EH (cell line): ENCODE measurements around the gene ESPNL.
"Not testable (repeated sequence)": the region's sequence is repeated elsewhere in the genome, so short reads cannot be mapped to it uniquely, and the experiment has no call there.

Experiments
- DNase-seq: peaks from one replicate; pipeline ENCODE4 v3.0.0-alpha.2; 2015; ENCODE audit warnings: low read depth

Gene ESPNL

DNA sequence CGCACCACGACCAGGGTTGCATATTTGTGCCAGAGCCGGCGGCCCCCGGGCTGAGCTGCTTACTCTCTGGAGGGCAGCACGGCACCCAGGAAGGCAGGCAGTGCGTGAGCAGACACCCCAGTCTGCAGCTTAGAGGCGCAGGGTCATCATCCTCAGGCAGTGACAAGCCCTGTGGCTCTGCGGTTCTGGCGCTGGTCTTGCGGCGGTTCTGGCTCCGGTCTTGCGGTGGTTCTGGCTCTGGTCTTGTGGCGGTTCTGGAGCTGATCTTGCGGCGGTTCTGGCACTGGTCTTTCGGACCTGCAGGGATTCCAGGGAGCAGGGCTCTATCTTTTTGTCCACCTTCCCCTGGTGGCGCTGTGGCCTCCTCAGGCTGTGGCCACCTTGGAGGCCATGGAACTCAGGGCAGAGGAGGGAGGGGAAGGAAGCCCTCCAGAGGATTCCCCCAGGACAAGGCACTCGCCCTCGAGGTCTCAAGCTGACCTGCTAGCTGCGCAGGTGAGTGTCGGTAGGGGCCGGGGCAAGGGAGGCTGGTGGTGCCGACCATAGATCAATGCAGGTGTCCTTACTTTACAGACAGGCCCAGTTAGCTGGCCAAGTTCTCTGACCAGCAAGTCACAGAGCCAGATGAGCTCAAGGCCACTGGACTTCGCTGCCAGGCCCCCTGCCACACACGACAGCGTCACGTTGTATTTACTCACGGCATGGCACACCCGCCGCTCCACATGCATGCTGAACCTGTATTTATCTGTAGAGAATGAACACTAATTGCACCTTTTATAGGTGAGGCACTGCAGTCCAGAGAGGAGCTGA is 14.9 kb downstream of the ESPNL start:
- DNase-seq, result no peak

DNA sequence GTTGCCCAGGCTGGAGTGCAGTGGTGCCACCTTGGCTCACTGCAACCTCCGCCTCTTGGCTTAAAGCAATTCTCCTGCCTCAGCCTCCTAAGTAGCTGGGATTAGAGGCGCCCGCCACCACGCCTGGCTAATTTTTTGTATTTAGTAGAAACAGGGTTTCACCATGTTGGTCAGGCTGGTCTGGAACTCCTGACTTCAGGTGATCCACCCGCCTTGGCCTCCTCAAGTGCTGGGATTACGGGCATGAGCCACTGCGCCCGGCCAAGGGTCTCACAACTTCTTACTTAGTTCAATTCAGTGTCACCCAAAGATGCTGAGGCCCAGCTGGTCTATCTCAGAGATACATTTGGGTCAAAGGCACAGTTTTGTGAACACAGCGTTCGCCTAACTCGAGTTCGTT is 15.6 kb downstream of the ESPNL start:
- DNase-seq, result not testable (repeated sequence)

DNA sequence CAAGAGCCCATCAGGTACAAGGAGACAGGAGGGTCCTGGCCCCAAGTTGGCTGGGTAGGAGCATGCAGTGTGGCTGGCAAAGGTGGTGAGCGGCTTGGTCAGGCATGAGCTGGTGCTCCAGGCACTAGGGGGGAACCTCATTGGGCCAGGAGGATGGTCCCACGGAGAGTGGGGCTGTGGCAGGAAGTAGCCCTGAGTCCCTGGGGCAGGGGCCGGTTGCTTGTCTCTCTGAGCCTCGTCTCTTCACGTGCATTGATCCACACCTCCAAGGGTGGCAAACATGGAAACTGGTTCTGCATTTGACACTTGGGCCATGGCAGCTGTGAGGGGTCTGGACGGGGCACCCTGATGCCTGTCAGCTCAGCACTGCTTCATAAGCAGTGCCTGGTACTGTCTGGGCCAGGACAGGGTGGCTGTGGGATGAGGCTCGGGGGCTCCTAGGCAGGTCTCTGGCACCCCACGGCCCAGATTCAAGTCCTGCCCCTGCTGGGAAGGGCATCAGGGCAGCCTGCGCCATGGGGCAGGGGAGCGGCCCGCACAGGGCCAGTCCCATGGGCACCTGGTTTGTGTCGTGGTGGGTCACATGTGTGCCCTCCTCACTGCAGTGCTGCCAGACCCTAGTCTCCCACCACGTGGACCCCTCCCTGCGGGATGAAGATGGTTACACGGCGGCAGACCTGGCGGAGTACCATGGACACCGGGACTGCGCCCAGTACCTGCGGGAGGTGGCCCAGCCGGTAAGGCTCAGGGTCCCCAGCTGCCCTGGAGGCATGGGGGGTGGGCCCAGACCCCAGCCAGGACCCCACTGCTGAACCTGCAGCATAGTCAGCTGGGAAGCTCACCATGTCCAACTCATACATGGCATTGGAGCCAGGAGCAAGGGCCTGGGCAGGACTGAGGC is 16.4 kb downstream of the ESPNL start:
- no peak for DNase-seq

DNA sequence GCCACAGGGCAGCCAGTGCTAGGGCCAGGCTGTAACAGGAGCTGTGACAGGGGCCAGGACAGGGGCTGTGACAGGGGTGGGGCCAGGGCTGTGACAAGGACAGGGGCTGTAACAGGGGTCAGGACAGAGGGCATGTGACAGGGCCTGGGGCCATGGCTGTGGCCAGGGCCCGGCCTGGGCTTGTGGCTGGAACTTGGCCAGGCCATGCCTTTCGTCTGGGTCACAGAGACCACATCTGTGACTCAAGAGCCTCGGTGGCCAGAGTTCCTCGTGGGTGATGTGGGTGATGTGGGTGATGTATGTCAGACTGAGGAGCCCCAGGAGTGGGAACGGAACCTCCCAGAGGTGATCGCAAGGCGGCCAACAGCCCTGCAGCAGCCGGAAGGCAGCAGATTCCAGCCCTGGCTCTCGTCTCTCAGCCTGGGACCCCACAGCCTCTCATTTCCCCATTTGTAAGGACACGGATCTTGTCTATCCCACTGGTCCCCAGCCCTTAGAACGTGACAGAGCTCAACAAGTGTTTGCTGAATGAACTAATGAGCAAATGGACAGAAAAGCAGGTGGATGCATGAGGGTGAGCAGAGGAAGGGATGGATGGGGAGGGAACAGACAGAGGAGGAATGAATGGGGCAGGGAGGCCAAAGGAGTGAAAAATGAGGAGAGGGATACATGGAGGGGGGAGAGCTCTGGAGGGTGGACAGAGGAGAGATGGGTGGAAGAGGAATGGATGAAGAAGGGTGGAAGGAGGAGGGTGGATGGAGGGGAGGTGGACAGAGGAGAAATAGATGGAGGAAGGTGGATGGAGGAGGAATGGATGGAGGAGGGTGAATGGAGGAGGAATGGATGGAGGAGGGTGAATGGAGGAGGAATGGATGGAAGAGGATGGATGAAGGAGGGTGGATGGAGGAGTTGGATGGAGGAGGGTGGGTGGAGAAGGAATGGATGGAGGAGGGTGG is 17.3 kb downstream of the ESPNL start:
- peak; percentile 86 for DNase-seq

DNA sequence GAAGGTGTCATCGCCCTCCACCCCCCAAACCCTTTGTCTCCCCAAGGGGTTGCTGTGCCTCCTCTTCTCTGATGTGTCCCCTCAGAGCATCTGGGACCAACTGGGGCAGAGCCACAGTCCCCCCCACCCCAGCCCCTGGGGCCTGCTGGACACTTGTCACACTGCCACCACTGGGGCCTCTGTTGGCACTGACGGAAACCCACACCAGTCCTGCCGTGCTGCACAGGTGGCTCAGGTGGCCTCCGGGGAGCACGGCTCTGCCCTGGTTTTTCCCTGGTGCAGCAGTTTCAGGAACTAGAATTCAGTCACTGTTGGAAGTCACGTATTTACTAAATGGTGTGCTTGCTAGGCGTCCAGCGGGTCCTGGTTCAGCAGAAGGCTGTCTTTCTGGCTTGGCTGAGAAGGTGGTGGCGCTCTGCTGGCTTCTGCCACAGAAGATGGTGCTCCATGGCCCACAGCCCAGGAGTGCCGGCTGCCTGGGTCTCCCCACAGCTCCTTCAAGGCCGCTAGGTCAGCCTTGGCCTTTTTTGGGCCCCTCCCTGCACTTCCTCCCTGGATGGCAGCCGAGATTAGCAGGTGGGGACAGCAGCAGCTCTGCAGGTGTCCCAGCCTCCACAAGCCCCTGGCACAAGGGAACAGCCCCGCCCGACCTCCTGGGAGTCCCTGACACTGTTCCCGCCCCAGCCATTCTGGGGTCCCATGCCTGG is 19.8 kb downstream of the ESPNL start:
- no peak for DNase-seq

DNA sequence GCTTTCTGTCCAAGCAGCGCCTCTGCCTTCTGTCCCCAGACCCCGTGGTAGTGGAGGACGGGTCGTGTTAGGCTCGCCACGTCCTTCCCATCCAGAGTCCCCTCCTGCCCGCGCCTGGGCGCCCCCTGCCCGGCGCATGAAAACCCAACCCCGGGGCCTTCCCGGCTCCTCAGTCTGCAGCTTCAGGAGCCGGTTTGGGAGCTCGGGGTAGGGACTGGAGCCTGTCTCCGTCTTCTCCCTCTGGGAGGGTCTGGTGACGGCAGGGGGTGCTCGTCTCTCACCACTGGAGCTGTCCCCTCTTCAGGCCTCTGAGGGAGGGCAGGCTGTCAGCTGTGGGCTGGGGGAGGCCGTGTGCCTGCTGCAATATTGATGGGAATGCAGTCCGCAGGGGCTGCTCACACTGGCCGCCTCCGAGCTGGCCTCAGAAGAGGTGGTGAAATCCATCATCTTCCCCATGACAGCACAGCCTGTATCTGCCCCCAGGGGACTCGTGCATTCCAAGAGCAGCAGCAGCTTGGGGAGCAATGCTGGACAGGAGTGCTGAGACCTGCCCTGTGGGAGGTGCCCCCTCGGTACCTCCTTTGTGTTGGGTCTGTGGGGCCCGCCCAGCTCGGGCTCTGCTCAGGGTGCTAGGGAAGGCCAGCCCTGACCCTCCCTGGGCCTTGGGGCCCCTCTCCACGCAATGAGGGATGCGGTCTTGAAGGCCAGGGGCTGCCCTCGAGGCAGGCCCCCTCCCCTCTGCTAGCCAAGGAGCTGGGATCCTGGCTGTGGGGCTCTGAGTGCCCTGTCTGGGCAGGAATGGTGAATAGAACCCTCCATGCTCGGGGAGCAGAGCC is 20.5 kb downstream of the ESPNL start:
- peak; percentile 18 for DNase-seq

DNA sequence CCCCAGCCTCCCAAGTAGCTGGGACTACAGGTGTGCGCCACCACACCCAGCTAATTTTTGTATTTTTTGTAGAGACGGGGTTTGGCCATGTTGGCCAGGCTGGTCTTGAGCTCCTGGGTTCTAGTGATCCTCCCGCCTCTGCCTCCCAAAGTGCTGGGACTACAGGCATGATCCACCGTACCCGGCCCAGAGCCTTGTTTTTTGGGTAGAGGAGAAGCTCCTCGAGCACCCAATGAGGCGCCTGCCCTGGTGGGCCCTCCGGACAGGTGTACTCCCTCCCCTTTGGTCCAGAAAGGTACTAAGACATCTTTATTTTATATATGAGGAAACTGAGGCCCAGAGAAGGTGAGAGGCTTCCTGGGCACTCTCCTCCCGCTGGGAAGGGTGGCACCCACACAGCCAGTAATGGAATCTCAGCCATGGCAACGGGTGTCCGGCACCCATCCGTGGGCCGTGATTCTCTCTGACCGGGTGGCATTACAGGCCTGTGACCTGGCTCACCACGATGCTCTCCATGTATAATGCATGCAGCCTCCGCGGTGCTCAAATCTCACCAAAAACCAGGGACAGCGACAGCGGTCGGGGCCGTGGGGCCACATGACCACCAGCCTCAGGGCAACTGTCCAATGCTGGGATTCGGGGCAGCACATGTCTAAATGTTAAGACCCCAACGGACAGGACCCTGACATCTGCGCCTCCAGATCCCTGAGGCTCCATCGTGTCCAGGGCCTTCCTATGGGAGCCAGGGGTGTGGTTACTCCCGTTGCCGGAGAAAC is 21.6 kb downstream of the ESPNL start:
- DNase-seq, result no peak

DNA sequence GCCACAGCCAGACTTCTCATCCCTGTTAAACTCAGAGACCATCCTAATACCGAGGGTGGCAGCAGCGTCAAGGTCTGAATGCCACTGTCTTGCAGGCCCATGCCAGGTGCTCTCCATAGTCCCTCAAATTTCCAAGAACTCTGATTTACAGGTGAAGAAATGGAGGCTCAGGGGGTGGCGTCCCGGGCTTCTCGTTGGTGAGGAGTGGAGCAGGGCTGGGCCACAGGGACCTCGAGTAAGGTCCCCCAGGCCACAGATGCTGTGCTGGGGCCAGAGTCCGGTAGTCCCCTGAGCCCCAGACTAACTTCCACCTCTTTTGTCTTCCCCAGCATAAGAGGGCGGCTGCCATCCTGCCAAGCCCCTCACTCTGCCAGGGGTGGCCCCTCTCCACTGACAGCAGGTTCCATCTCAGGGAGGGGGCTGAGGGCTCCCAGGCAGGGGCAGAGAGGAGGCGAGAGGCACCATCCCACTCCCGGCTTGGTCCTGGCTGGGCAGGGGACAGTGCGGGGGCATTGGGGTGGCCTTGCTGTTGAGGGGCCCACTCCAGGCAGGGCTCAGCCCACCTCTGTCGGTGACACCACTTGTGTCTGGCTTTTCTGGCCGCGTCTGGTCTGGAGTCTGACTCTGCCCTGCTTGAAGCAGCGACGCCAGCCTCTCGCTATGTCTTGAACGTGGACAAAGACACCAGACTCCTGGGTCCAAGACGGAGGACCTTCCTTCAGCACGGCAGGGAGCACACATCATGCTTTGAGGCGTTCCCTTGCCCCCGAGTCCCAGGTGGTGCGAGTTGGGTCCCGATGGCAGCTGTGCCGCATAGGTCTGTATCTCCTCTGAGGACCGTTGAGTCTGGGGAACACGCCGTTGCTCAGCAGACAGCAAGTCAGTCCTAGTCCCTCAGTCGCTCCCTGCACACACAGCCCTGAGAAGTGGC is 22.4 kb downstream of the ESPNL start:
- DNase-seq, result no peak

DNA sequence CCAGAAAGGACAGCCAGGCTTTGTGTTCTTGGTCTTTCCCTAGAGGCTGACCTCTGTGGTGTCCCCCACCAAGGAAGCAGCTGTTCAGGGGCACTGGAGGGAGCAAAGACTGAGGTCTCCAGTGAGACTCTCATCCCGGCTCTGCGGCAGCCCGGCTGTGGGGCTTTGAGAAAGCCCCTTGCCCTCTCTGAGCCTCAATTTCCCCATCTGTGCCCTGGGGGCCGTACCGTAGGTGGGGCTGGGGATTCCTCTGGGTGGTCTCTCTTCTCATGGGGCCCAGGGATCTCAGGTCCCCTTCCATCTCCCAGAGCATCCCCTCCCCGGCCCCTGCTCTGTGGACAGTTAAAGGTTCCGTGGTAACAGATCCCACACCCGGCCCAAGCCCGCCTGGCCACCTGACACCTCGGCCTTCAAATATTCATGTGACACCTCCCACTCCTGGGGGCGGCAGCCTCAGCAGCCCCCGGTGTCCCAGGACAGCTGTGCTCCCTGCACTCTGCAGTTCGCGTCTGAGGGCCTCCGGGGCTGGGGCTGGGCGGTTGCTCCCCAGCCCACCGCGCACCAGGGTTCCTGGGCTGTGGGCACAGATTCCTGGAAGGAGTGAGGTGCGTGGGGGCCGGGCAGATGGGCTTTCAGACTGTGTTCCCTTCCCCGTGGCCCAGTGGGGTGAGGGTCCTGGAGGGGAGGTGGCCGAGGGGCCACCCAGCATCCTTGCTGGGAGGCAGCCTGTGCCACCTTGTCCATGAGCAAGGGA is 23.3 kb downstream of the ESPNL start:
- no peak for DNase-seq

DNA sequence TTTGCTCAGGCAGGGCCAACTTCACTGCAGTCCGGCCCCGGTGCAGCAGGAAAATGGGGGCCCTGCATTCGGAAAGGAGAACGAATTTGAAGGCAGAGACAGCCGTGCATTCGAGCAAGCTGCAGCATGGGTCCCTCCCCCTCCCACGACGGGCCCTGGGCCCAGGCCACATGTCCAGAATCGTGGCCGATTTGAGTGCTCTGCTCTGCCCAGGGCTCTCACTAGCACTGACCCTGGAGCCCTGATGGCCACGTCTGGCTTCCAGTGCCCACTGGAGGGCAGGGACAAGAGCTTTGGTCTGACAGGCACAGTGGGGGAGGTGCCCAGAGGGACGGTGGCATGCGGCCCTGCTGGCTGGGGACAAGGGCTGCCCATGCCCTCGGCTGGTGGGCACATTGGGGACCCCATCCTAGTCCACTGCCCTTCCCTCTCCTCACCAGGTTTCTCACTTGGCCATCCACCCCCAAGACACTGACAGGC is 23.9 kb downstream of the ESPNL start:
- DNase-seq, result no peak

DNA sequence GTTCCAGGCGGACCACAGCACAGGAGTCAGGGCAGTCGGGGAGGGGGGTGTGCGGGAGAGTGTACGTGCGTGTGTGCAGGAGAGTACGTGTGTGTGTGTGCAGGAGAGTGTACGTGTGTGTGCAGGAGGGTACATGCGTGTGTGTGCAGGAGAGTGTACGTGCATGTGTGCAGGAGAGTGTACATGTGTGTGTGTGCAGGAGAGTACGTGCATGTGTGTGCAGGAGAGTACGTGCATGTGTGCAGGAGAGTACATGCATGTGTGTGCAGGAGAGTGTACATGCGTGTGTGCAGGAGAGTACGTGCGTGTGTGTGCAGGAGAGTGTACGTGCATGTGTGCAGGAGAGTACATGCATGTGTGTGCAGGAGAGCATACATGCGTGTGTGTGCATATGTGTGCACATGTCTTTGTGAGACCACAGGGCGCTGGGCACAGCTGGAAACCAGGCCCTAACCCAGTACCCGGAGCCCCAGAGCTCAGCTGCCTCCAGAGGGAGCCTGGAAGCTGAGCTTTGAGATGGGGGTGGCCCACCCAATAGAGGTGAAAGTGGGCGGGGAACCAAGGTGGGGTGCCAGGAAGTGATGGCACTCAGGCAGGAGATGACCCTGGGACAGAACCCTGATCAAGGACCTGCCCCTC is 24.5 kb downstream of the ESPNL start:
- DNase-seq, result no peak

DNA sequence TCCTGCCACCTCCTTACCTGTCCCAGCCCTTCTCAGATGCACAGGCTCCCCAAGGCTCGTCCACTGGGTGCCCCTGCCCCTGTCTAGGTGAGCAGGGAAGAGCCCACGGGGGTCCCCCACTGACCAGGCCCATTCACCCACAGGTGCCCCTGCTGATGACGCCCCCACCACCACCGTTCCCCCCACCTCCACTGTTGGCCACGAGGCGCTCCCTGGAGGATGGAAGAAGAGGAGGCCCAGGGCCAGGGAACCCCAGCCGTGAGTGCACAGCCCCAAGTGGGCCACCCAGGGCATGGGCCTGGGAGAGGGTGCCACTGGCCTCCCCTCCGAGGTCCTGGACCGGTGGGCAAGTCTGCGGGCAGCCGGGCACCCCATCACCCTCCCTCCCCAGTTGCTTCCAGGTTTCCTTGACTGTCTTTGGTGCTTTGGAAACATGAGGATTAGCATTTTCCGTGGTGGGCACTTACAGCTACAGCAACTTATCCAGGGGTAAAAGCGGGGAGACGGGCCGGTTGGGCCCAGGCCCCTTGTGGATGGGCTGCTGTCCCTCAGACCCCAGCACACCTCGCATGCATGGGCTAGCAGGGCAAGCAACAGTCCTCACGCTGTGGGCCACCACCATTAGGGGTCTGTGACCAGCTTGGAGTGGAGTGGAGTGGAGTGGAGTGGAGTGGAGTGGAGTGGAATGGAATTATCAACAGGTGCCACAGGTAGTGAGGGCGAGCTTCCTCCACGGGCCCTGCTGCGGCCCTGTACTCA is 25.2 kb downstream of the ESPNL start:
- DNase-seq, result no peak

DNA sequence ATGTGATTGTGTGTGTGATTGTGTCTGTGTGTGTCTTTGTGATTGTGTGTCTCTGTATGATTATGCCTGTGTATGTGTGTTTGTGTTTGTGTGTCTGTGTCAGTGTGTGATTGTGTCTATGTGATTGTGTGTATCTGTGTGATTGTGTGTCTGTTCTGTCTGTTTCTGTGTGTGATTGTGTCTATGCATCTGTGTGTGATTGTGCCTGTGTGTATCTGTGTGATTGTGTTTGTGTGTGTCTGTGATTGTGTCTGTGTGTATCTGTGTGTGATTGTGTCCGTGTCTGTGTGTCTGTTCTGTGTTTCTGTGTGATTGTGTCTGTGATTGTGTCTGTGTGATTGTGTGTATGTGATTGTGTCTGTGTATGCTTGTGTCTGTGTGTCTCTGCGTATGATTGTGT is 26.2 kb downstream of the ESPNL start:
- DNase-seq, result no peak

DNA sequence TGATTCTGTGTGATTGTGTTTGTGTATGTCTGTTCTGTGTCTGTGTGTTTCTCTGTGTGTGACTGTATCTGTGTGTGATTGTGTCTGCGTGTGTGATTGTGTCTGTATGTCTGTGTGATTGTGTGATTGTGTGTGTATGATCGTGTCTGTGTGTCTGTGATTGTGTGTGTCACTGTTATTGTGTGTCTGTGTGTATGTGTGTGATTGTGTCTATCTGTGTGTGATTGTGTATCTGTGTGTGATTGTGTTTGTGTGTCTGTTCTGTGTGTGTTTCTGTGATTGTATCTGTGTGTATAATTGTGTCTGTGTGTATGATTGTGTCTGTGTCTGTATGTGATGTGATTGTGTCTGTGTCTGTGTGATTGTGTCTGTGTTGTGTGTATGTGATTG is 26.6 kb downstream of the ESPNL start:
- DNase-seq, result no peak

DNA sequence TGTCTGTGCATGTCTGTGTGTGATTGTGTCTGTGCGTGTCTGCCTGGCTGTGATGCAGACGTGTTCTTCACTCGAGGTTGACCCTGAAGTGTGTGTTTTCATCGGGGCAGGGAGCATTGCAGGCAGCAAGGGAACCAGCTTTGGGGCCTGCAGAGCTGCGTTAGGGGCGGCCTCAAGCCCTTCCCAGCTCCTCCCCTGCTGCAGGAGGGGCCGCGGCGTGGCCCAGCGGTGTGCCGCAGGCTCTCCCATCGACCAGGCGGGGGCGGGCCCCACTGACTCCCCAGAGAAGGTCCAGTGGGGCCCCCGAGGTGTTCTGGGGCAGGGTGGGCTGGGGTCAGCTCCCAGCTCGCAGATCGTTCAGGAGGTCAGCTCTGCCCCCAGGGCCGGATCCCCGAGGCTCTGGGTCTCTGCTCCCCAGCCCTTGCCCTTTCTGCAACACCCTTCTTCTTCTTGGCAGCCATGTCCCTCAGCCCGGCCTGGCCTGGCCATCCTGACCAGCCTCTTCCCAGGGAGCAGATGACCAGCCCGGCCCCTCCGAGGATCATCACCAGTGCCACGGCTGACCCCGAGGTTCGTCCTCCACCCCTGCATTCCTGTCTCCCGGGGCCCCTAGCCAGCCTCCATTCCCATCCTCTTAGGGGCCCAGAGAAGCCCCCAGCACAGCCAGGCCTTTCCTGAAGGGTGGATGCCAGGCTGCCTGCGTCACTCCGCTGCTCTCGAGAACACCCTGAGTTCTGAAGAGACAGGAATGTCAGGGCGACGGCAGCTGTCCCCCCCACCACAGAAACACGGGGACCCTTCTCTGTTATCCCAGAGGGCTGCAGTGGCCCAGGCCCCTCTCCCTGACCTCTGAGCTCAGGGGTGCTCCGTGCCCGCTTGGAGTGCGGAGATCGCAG is 27.3 kb downstream of the ESPNL start:
- peak; percentile 68 for DNase-seq
